Keratinocyte (primary cell): Measurements from ENCODE around the gene UBE4B. TPM values are rescaled to one million over a fixed set of nuclear protein-coding genes. Genes with fewer than 3 reads are reported as not detected.

Source experiments
- DNase-seq: peaks from one replicate; pipeline ENCODE4 v3.0.0-alpha.2; 2011; ENCODE audit warnings: low read depth, missing footprints, low spot score
- FAIRE-seq: peaks from 2 replicates; lab custom pipeline; 2011; peaks lifted over from hg19 to GRCh38; lab: Jason Lieb, UNC
- H2AFZ ChIP-seq: 2 replicates; pipeline ENCODE4 v1.6.0; 2012; ENCODE audit warnings: low read length, control low read depth, inconsistent platforms; ENCODE audit not compliant: control insufficient read depth
- H3K27ac ChIP-seq: 2 replicates; pipeline ENCODE4 v1.5.1; 2011; ENCODE audit warnings: low read length; ENCODE audit not compliant: control insufficient read depth, insufficient read depth
- H3K27me3 ChIP-seq: 3 replicates; pipeline ENCODE4 v1.6.0; 2011; ENCODE audit warnings: low read length; ENCODE audit not compliant: control insufficient read depth, insufficient read depth; ENCODE audit errors: extremely low read depth
- H3K36me3 ChIP-seq, 2 experiments: 2 replicates in 1 of 2; 3 replicates in 1 of 2; pipeline ENCODE4 v1.5.1; 2011; ENCODE audit warnings: low read length in 2 of 2, mild to moderate bottlenecking in 1 of 2; ENCODE audit not compliant: control insufficient read depth in 2 of 2, insufficient read depth in 2 of 2; ENCODE audit errors: extremely low read depth in 1 of 2
- H3K4me1 ChIP-seq: 3 replicates; pipeline ENCODE4 v1.5.1; 2011; ENCODE audit warnings: low read length; ENCODE audit not compliant: control insufficient read depth, insufficient read depth; ENCODE audit errors: extremely low read depth
- H3K4me2 ChIP-seq: 3 replicates; pipeline ENCODE4 v1.6.0; 2011; ENCODE audit warnings: low read depth, low read length; ENCODE audit not compliant: control insufficient read depth, insufficient read depth; ENCODE audit errors: extremely low read depth
- H3K4me3 ChIP-seq, 3 experiments: fragments of 200-600 bp in 1 of 3; sonication (generic) in 1 of 3; 2 replicates in 2 of 3; 3 replicates in 1 of 3; pipeline ENCODE4 v1.5.1; 2011 to 2016; ENCODE audit warnings: low read length in 3 of 3, mild to moderate bottlenecking in 3 of 3, control low read depth in 2 of 3, inconsistent platforms in 1 of 3, low read depth in 1 of 3, mixed read lengths in 1 of 3, mixed run types in 1 of 3, moderate library complexity in 1 of 3; ENCODE audit not compliant: control insufficient read depth in 2 of 3, insufficient read depth in 2 of 3; ENCODE audit errors: extremely low read depth in 1 of 3
- H3K79me2 ChIP-seq: 2 replicates; pipeline ENCODE4 v1.6.0; 2012; ENCODE audit warnings: low read length; ENCODE audit not compliant: control insufficient read depth, insufficient read depth
- H3K9ac ChIP-seq: 3 replicates; pipeline ENCODE4 v1.6.0; 2011; ENCODE audit warnings: low read length; ENCODE audit not compliant: control insufficient read depth, insufficient read depth; ENCODE audit errors: extremely low read depth
- H3K9me1 ChIP-seq: 3 replicates; pipeline ENCODE4 v1.6.0; 2011; ENCODE audit warnings: low read length; ENCODE audit not compliant: control insufficient read depth, insufficient read depth; ENCODE audit errors: extremely low read depth
- H3K9me3 ChIP-seq: 2 replicates; pipeline ENCODE4 v1.5.1; 2012; ENCODE audit warnings: low read depth, low read length; ENCODE audit not compliant: control insufficient read depth
- H4K20me1 ChIP-seq: 3 replicates; pipeline ENCODE4 v1.6.0; 2011; ENCODE audit warnings: low read length; ENCODE audit not compliant: control insufficient read depth, insufficient read depth; ENCODE audit errors: extremely low read depth
- EZH2 ChIP-seq: IDR thresholded peaks from one replicate; pipeline ENCODE4 v1.6.1; 2012; ENCODE audit warnings: inconsistent platforms, mild to moderate bottlenecking, low read length, moderate library complexity
- dilution Hi-C: fragments of 300-500 bp; cut with MboI; formaldehyde crosslinking; loops from one replicate; pipeline ENCODE4 v1.7.0; 2020; ENCODE audit warnings: low sequenced_read_pairs; ENCODE audit not compliant: extremely low pct_ligation_motif_present
- polyA plus RNA-seq, 5 experiments: library from polyadenylated mRNA; depleted of rRNA in 3 of 5; stranded (reverse) in 3 of 5; stranded (forward) in 1 of 5; unstranded in 1 of 5; fragments of >200 nt; gene quantifications; 1 replicate in 1 of 5; 2 replicates in 3 of 5; 3 replicates in 1 of 5; pipeline versions ENCODE4 v1.2.1 to v1.2.3, GENCODE V29; 2011 to 2012; ENCODE audit warnings: missing spikeins in 2 of 5, low read depth in 1 of 5, low replicate concordance in 1 of 5
- TF ChIP-seq, protein P1 (sequence below), 3 experiments: IDR thresholded peaks in 1 of 3; conservative IDR thresholded peaks in 1 of 3; optimal IDR thresholded peaks in 1 of 3; 2 replicates in 2 of 3; 3 replicates in 1 of 3; pipeline versions ENCODE3 to v1.5.1; 2011; ENCODE audit warnings: low read length in 3 of 3, mild to moderate bottlenecking in 3 of 3, moderate library complexity in 2 of 3, control low read depth in 1 of 3, inconsistent platforms in 1 of 3; ENCODE audit not compliant: insufficient read depth in 2 of 3; ENCODE audit errors: extremely low read depth in 1 of 3

Gene UBE4B
- polyA plus RNA-seq, 1 donor (not counting 4 experiments of a cell fraction or from before 2014, with no cell fraction given), result 14.3 TPM

- Histone ChIP-seq H3K4me1 (no peaks in the 10 kb centered on the region), H4K20me1 (no peaks in the 10 kb centered on the region), H3K4me2 (no peak overlapping the region), H3K9me1 (no peaks in the 10 kb centered on the region), H2AFZ (no peak overlapping the region), H3K27ac (no peak overlapping the region), H3K4me3 (no peak overlapping the region), H3K79me2 (no peaks in the 10 kb centered on the region), H3K9me3 (no peaks in the 10 kb centered on the region), H3K27me3 (no peaks in the 10 kb centered on the region), H3K36me3 (peaks cover 2 to 3% of the 10 kb centered on the region in 2 experiments), H3K9ac (no peak overlapping the region)
- TF ChIP-seq, protein P1, sequence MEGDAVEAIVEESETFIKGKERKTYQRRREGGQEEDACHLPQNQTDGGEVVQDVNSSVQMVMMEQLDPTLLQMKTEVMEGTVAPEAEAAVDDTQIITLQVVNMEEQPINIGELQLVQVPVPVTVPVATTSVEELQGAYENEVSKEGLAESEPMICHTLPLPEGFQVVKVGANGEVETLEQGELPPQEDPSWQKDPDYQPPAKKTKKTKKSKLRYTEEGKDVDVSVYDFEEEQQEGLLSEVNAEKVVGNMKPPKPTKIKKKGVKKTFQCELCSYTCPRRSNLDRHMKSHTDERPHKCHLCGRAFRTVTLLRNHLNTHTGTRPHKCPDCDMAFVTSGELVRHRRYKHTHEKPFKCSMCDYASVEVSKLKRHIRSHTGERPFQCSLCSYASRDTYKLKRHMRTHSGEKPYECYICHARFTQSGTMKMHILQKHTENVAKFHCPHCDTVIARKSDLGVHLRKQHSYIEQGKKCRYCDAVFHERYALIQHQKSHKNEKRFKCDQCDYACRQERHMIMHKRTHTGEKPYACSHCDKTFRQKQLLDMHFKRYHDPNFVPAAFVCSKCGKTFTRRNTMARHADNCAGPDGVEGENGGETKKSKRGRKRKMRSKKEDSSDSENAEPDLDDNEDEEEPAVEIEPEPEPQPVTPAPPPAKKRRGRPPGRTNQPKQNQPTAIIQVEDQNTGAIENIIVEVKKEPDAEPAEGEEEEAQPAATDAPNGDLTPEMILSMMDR (optimal IDR thresholded peaks at IDR 0.05 in 1 of 3, IDR thresholded peaks at IDR 0.05 in 1 of 3, conservative IDR thresholded peaks at IDR 0.05 in 1 of 3; ENCODE audit: extremely low read depth in 1 of 3, insufficient read depth in 2 of 3, low read length in 3 of 3), result no peak
- TF ChIP-seq EZH2, result no peak
- DNase-seq, result no peak
- no peak for FAIRE-seq
- dilution Hi-C loops, result no loop called here
Observed at GRCh38 chr1:10149231-10149630, 116.5 kb downstream of the UBE4B start.

GRCh38 chr1:10152709-10153284 is 120.0 kb downstream of the UBE4B start:
- H3K4me1 ChIP-seq, result no peaks in the 10 kb centered on the region
- H3K4me2 ChIP-seq, result no peak overlapping the region
- no peak overlapping the region for H3K4me3 ChIP-seq
- H3K9ac ChIP-seq, result no peak overlapping the region
- no peaks in the 10 kb centered on the region for H4K20me1 ChIP-seq
- FAIRE-seq (peak; percentile 67), DNase-seq (no peak)
- H3K27me3 ChIP-seq, result no peaks in the 10 kb centered on the region
- no peaks in the 10 kb centered on the region for H3K9me1 ChIP-seq
- no peaks in the 10 kb centered on the region for H3K79me2 ChIP-seq
- no peak overlapping the region for H3K27ac ChIP-seq
- TF ChIP-seq, protein P1 (optimal IDR thresholded peaks at IDR 0.05 in 1 of 3, IDR thresholded peaks at IDR 0.05 in 1 of 3, conservative IDR thresholded peaks at IDR 0.05 in 1 of 3; ENCODE audit: extremely low read depth in 1 of 3, insufficient read depth in 2 of 3, low read length in 3 of 3), result peak; percentile 74 to 85 (median 77)
- TF ChIP-seq EZH2, result no peak
- dilution Hi-C loops, result no loop called here
- H3K9me3 ChIP-seq, result no peaks in the 10 kb centered on the region
- H2AFZ ChIP-seq, result no peak overlapping the region
- peaks cover 0 to 5% of the 10 kb centered on the region in 2 experiments for H3K36me3 ChIP-seq
